H9 (cell line): ENCODE data around the gene CHN2. TPM values are rescaled to one million over a fixed set of nuclear protein-coding genes. Genes with fewer than 3 reads are reported as not detected.

ENCODE experiments used
- DNase-seq: peaks from one replicate; pipeline ENCODE4 v3.0.0-alpha.2; 2017
- H2AFZ ChIP-seq: one replicate; pipeline ENCODE4 v1.6.1; 2013; ENCODE audit warnings: mild to moderate bottlenecking, low read length, control low read depth, moderate library complexity
- H2AK5ac ChIP-seq: 2 replicates; pipeline ENCODE4 v1.6.1; 2013; ENCODE audit warnings: low read length, control low read depth, mixed read lengths; ENCODE audit not compliant: insufficient read length
- H2BK120ac ChIP-seq: one replicate; pipeline ENCODE4 v1.6.1; 2013; ENCODE audit warnings: low read depth, mild to moderate bottlenecking, low read length, control low read depth, inconsistent platforms; ENCODE audit not compliant: poor library complexity, severe bottlenecking
- H2BK12ac ChIP-seq: 2 replicates; pipeline ENCODE4 v1.6.1; 2013; ENCODE audit warnings: low read length, control low read depth, mixed read lengths, low read depth; ENCODE audit not compliant: insufficient read length
- H2BK15ac ChIP-seq: 2 replicates; pipeline ENCODE4 v1.6.1; 2013; ENCODE audit warnings: low read depth, low read length, control low read depth
- H2BK20ac ChIP-seq: one replicate; pipeline ENCODE4 v1.6.1; 2013; ENCODE audit warnings: low read depth, mild to moderate bottlenecking, low read length, control low read depth, inconsistent platforms; ENCODE audit not compliant: poor library complexity, severe bottlenecking
- H2BK5ac ChIP-seq: 2 replicates; pipeline ENCODE4 v1.6.1; 2013; ENCODE audit warnings: low read length, control low read depth, mixed read lengths; ENCODE audit not compliant: insufficient read length
- H3K14ac ChIP-seq: 2 replicates; pipeline ENCODE4 v1.6.1; 2013; ENCODE audit warnings: low read length, control low read depth; ENCODE audit not compliant: insufficient read depth
- H3K18ac ChIP-seq: 2 replicates; pipeline ENCODE4 v1.6.1; 2013; ENCODE audit warnings: low read depth, mild to moderate bottlenecking, mixed read lengths, low read length, control low read depth; ENCODE audit not compliant: insufficient read length
- H3K23ac ChIP-seq: 2 replicates; pipeline ENCODE4 v1.6.1; 2013; ENCODE audit warnings: low read length, control low read depth, mixed read lengths, low read depth; ENCODE audit not compliant: insufficient read length
- H3K23me2 ChIP-seq: 2 replicates; pipeline ENCODE4 v1.6.1; 2013; ENCODE audit warnings: low read depth, mild to moderate bottlenecking, mixed read lengths, low read length, control low read depth; ENCODE audit not compliant: insufficient read length, poor library complexity, severe bottlenecking
- H3K27ac ChIP-seq: 2 replicates; pipeline ENCODE4 v1.5.1; 2013; ENCODE audit warnings: low read length, control low read depth, mixed read lengths, low read depth; ENCODE audit not compliant: insufficient read length
- H3K27me3 ChIP-seq: 2 replicates; pipeline ENCODE4 v1.6.1; 2013; ENCODE audit warnings: low read length, control low read depth, inconsistent platforms; ENCODE audit not compliant: insufficient read depth
- H3K4ac ChIP-seq: 2 replicates; pipeline ENCODE4 v1.6.1; 2013; ENCODE audit warnings: low read depth, mild to moderate bottlenecking, control low read depth, inconsistent platforms, low read length, moderate library complexity
- H3K4me1 ChIP-seq: 2 replicates; pipeline ENCODE4 v1.6.1; 2013; ENCODE audit warnings: low read length, control low read depth, inconsistent platforms; ENCODE audit not compliant: insufficient read depth
- H3K4me2 ChIP-seq: 2 replicates; pipeline ENCODE4 v1.6.1; 2013; ENCODE audit warnings: low read length, control low read depth, mixed read lengths; ENCODE audit not compliant: insufficient read length, insufficient read depth
- H3K56ac ChIP-seq: 2 replicates; pipeline ENCODE4 v1.6.1; 2013; ENCODE audit warnings: low read depth, mild to moderate bottlenecking, mixed read lengths, low read length, control low read depth; ENCODE audit not compliant: insufficient read length
- H3K79me1 ChIP-seq: 2 replicates; pipeline ENCODE4 v1.6.1; 2013; ENCODE audit warnings: low read depth, mild to moderate bottlenecking, moderate library complexity, low read length, control low read depth, inconsistent platforms; ENCODE audit not compliant: insufficient read depth, poor library complexity, severe bottlenecking
- H3K79me2 ChIP-seq: 2 replicates; pipeline ENCODE4 v1.6.1; 2013; ENCODE audit warnings: low read length, control low read depth, inconsistent platforms; ENCODE audit not compliant: insufficient read depth
- H3K9ac ChIP-seq: 2 replicates; pipeline ENCODE4 v1.6.1; 2013; ENCODE audit warnings: low read length, control low read depth, mixed read lengths; ENCODE audit not compliant: insufficient read length; ENCODE audit errors: extremely low read depth
- H3K9me3 ChIP-seq: one replicate; pipeline ENCODE4 v1.6.1; 2013; ENCODE audit warnings: low read depth, low read length, inconsistent platforms; ENCODE audit not compliant: control insufficient read depth
- H3T11ph ChIP-seq: one replicate; pipeline ENCODE4 v1.6.1; 2013; ENCODE audit warnings: mild to moderate bottlenecking, low read length, control low read depth, inconsistent platforms
- H4K20me1 ChIP-seq: one replicate; pipeline ENCODE4 v1.6.1; 2013; ENCODE audit not compliant: control insufficient read depth, insufficient read length, insufficient read depth
- H4K5ac ChIP-seq: 2 replicates; pipeline ENCODE4 v1.6.1; 2013; ENCODE audit warnings: low read depth, mild to moderate bottlenecking, mixed read lengths, low read length, control low read depth; ENCODE audit not compliant: insufficient read length
- H4K8ac ChIP-seq: replicated peaks from 2 replicates; pipeline ENCODE4 v1.6.1; 2013; ENCODE audit warnings: low read length, control low read depth, mixed read lengths, low read depth; ENCODE audit not compliant: insufficient read length
- H4K91ac ChIP-seq: 2 replicates; pipeline ENCODE4 v1.6.1; 2013; ENCODE audit warnings: low read depth, mild to moderate bottlenecking, moderate library complexity, mixed read lengths, low read length, control low read depth; ENCODE audit not compliant: insufficient read length
- H3K27ac Mint-ChIP-seq, 3 experiments: 2 replicates in 2 of 3; 3 replicates in 1 of 3; pipeline ENCODE4 v1.8.0; 2020 to 2021; ENCODE audit warnings: mixed read lengths in 3 of 3, mild to moderate bottlenecking in 1 of 3, moderate library complexity in 1 of 3
- H3K27me3 Mint-ChIP-seq: 2 replicates; pipeline ENCODE4 v1.8.0; 2021; ENCODE audit warnings: low read depth, mild to moderate bottlenecking, moderate library complexity, mixed read lengths
- H3K36me3 Mint-ChIP-seq, 3 experiments: 2 replicates in 2 of 3; 3 replicates in 1 of 3; pipeline ENCODE4 v1.8.0; 2020 to 2021; ENCODE audit warnings: low read depth in 3 of 3, mixed read lengths in 3 of 3; ENCODE audit not compliant: insufficient read depth in 1 of 3
- H3K4me1 Mint-ChIP-seq, 2 experiments: 2 replicates each; pipeline ENCODE4 v1.8.0; 2020; ENCODE audit warnings: mixed read lengths in 2 of 2
- H3K4me3 Mint-ChIP-seq, 2 experiments: 2 replicates in 1 of 2; 3 replicates in 1 of 2; pipeline ENCODE4 v1.8.0; 2020 to 2021; ENCODE audit warnings: mild to moderate bottlenecking in 2 of 2, mixed read lengths in 2 of 2, moderate library complexity in 1 of 2
- H3K9me3 Mint-ChIP-seq, 2 experiments: 2 replicates in 1 of 2; 3 replicates in 1 of 2; pipeline ENCODE4 v1.8.0; 2020; ENCODE audit warnings: mild to moderate bottlenecking in 2 of 2, mixed read lengths in 2 of 2, moderate library complexity in 1 of 2
- CTCF ChIP-seq: fragments of 200-600 bp; sonication (generic); conservative IDR thresholded peaks from 3 replicates; pipeline ENCODE4 v1.8.0; 2021; ENCODE audit warnings: antibody characterized with exemption, mild to moderate bottlenecking
- WGBS: extraction: QIAGEN DNeasy Blood & Tissue Kit; methylation state at CpG from one replicate; pipeline ENCODE4 v1.1.7; 2013; ENCODE audit warnings: missing lambda C conversion rate, low lambda C conversion rate, mixed read lengths; ENCODE audit not compliant: insufficient read length; ENCODE audit errors: extremely low coverage; 5-methylcytosine and 5-hydroxymethylcytosine counted together
- total RNA-seq: library from RNA; stranded (reverse); gene quantifications from 2 replicates; pipeline ENCODE4 v1.2.1, GENCODE V29; 2021

CHN2 gene
- total RNA-seq, 1 experiment from 2014 or later, result 3.3 TPM

- Histone ChIP-seq H3K79me1 (no peaks in the 10 kb centered on the region), H4K5ac (no peak overlapping the region), H2BK12ac (no peak overlapping the region), H3K9ac (no peak overlapping the region), H2BK20ac (no peak overlapping the region), H3K4ac (no peak overlapping the region), H3T11ph (no peak overlapping the region), H2AK5ac (no peak overlapping the region), H3K4me1 (peaks cover 2% of the 10 kb centered on the region; the same call in 1 of the 2 replicates), H2BK120ac (no peak overlapping the region), H2BK5ac (no peak overlapping the region), H3K14ac (no peak overlapping the region), H3K27ac (no peak overlapping the region), H4K8ac (no peak overlapping the region), H4K20me1 (no peaks in the 10 kb centered on the region), H3K79me2 (no peaks in the 10 kb centered on the region), H3K9me3 (no peaks in the 10 kb centered on the region), H4K91ac (no peak overlapping the region), H2BK15ac (no peak overlapping the region), H3K23me2 (peaks cover 18% of the 10 kb centered on the region), H3K18ac (no peak overlapping the region), H3K27me3 (peaks cover 19% of the 10 kb centered on the region; the same call in 1 of the 2 replicates), H3K23ac (no peak overlapping the region), H3K4me2 (peak overlapping the region; percentile 32), H2AFZ (no peak overlapping the region), H3K56ac (no peak overlapping the region)
- H3K4me1 Mint-ChIP-seq, result peaks cover 25 to 37% of the 10 kb centered on the region in 2 experiments
- H3K36me3 Mint-ChIP-seq, result no peaks in the 10 kb centered on the region
- TF ChIP-seq CTCF, result no peak
- no peak for DNase-seq
- peaks cover 58% of the 10 kb centered on the region for H3K27me3 Mint-ChIP-seq
- H3K4me3 Mint-ChIP-seq, result peak overlapping the region in 1 of 2 experiments; percentile 20; a peak in 1 of 5 replicates
- peak overlapping the region in 1 of 3 experiments; percentile 72; a peak in 1 of 7 replicates for H3K27ac Mint-ChIP-seq
- no CpG with 5 or more reads among the region's 5 CpGs for WGBS
- no peaks in the 10 kb centered on the region for H3K9me3 Mint-ChIP-seq
Measured at GRCh38 chr7:29190349-29191045, 4.1 kb upstream of the CHN2 start.
